Panc1 (cell line): Measurements from ENCODE around the gene PDGFA. TPM values are rescaled to one million over a fixed set of nuclear protein-coding genes. Genes with fewer than 3 reads are reported as not detected.

Experiments used
- ATAC-seq: fragments of 200-7000 bp; cut with Tn5 transposase; 2 replicates; pipeline ENCODE4 v1.9.1; 2020; ENCODE audit warnings: mild to moderate bottlenecking, moderate library complexity
- BruUV-seq: library from RNA; stranded (reverse); fragments of 400-500 nt; replicated peaks from 2 replicates; lab custom pipeline; 2021; lab: Mats Ljungman, UMichigan
- CTCF ChIA-PET: fragments of 300-600 bp; sonication (Branson Sonifier 250); formaldehyde crosslinking; loops from one replicate; lab custom pipeline; 2022; ENCODE audit warnings: antibody characterized with exemption; lab: Charles Lee
- POLR2A ChIA-PET: fragments of 300-600 bp; sonication (Branson Sonifier 250); formaldehyde crosslinking; loops from one replicate; lab custom pipeline; 2022; ENCODE audit warnings: antibody characterized with exemption; lab: Charles Lee
- DNase-seq: peaks from one replicate; pipeline ENCODE4 v3.0.0-alpha.2; 2010; ENCODE audit warnings: low read depth, low spot score
- H3K27ac ChIP-seq: 2 replicates; pipeline ENCODE4 v1.5.1; 2011; ENCODE audit warnings: mild to moderate bottlenecking, low read length, inconsistent platforms
- H3K27me3 ChIP-seq: fragments of 200-500 bp; sonication (Bioruptor generic); 2 replicates; pipeline ENCODE4 v1.6.0; 2014; ENCODE audit warnings: low read length, inconsistent platforms; ENCODE audit not compliant: control insufficient read depth, insufficient read depth
- H3K36me3 ChIP-seq: fragments of 200-500 bp; sonication (Bioruptor generic); 2 replicates; pipeline ENCODE4 v1.5.1; 2014; ENCODE audit warnings: inconsistent platforms, mild to moderate bottlenecking, low read length, moderate library complexity; ENCODE audit not compliant: control insufficient read depth, insufficient read depth
- H3K4me1 ChIP-seq: 2 replicates; pipeline ENCODE4 v1.5.1; 2011; ENCODE audit warnings: inconsistent platforms, mild to moderate bottlenecking, low read length, moderate library complexity; ENCODE audit not compliant: control insufficient read depth, insufficient read depth
- H3K4me3 ChIP-seq, 2 experiments: 2 replicates each; pipeline ENCODE4 v1.5.1; 2011 to 2012; ENCODE audit warnings: low read depth in 2 of 2, low read length in 2 of 2, mild to moderate bottlenecking in 2 of 2, inconsistent platforms in 1 of 2, moderate library complexity in 1 of 2
- H3K9me3 ChIP-seq: fragments of 200-500 bp; sonication (Bioruptor generic); 2 replicates; pipeline ENCODE4 v1.5.1; 2014; ENCODE audit warnings: low read depth, mild to moderate bottlenecking, inconsistent platforms, low read length, moderate library complexity; ENCODE audit not compliant: control insufficient read depth, insufficient read depth
- POLR2AphosphoS5 ChIP-seq: IDR thresholded peaks from 2 replicates; pipeline ENCODE4 v1.6.1; 2012; ENCODE audit warnings: mild to moderate bottlenecking, low read depth, low read length, moderate library complexity
- SIN3A ChIP-seq: IDR thresholded peaks from 2 replicates; pipeline ENCODE4 v1.6.1; 2012; ENCODE audit warnings: low read depth, mild to moderate bottlenecking, low read length, moderate library complexity, borderline replicate concordance; ENCODE audit not compliant: insufficient read depth
- TCF7L2 ChIP-seq: IDR thresholded peaks from 2 replicates; pipeline ENCODE4 v1.6.1; 2011; ENCODE audit warnings: mild to moderate bottlenecking, low read depth, low read length, inconsistent platforms
- in situ Hi-C: cut with HindIII; loops from 2 replicates; pipeline ENCODE4 v1.10.0; 2016; ENCODE audit warnings: low sequenced_read_pairs, low pct_unique_long_range_greater_than_20kb
- intact Hi-C: fragments of 100-400 bp; cut with micrococcal nuclease; formaldehyde crosslinking; loops from one replicate; pipeline ENCODE4 v1.10.0; 2022; ENCODE audit not compliant: unreplicated experiment
- total RNA-seq: library from RNA; stranded (reverse); gene quantifications from one replicate; pipeline ENCODE4 v1.2.1, GENCODE V29; 2021; ENCODE audit not compliant: unreplicated experiment
- TF ChIP-seq, protein P1 (sequence below): fragments of 450-650 bp; IDR thresholded peaks from 2 replicates; pipeline ENCODE4 v1.5.1; 2017; ENCODE audit warnings: mild to moderate bottlenecking
- TF ChIP-seq, protein P2 (sequence below), 2 experiments: IDR thresholded peaks; 2 replicates each; pipeline ENCODE4 v1.6.1; 2011 to 2012; ENCODE audit warnings: low read depth in 2 of 2, control low read depth in 1 of 2, low read length in 1 of 2, mild to moderate bottlenecking in 1 of 2, moderate library complexity in 1 of 2; ENCODE audit not compliant: insufficient read depth in 1 of 2

PDGFA gene
- total RNA-seq, 1 experiment from 2014 or later, result 18.5 TPM

DNA sequence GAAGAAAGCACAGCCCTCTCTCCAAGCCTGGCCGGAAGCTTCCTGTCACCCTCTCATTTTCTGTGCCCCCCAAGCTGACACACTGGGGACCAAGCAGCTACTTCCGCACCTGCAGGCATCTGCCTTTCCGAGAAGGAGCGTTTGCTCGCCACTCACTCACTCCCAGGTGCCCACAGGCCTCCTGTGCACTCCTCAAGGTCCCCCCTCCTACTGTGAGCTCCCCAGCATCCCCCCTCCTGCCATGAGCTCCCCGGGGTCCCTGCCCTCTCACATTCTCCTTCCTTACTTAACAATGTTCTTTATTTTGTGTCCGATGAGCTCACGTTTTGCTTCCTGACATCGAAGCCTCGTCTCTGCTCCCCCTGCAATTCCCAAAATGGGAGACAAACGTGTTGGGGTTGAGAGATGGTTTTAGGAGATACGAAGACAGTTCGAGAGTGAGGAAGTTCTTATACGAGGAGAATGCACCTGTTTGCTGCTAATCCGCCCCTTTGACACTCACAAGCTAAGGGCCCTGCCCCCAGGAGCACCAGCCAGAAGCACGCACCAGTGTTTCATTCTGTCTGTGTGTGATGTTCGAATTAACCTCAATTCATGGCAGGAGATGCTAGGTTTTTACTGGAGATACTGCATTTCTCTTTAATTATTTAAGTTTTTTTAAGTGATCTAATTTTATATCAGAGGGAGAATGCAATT, 70.2 kb downstream of the PDGFA start:
- TF ChIP-seq TCF7L2, result no peak
- ChIA-PET CTCF (no interaction called here), POLR2A (no interaction called here)
- H3K27me3 ChIP-seq, result no peaks in the 10 kb centered on the region
- BruUV-seq, result no TSS peak
- in situ Hi-C loops (no loop called here), intact Hi-C loops (no loop called here)
- DNase-seq, result no peak
- H3K36me3 ChIP-seq, result no peaks in the 10 kb centered on the region
- ATAC-seq, result no peak
- no peak overlapping the region for H3K4me3 ChIP-seq
- peaks cover 6% of the 10 kb centered on the region; the same call in 1 of the 2 replicates for H3K4me1 ChIP-seq
- no peaks in the 10 kb centered on the region for H3K9me3 ChIP-seq
- H3K27ac ChIP-seq, result no peak overlapping the region

DNA sequence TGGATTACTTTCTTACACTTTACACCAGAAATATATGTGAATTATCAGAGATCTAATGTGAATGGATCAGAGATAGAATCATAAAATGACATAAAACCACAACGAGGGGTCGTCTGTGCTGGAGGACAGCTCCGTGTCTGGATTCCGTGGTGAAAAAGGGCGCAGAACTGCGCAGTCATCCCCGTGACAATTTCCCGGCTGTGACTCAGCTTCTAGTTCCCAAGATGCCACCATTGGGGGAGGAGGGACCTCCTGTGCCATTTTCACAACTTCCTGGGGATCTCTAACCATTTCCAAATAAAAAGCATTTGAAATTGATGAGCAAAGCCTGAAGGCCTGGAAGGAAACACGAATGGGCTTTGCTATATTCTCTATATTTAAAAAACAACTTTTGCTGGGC, 72.1 kb downstream of the PDGFA start:
- Histone ChIP-seq H3K36me3 (no peaks in the 10 kb centered on the region), H3K27ac (no peak overlapping the region), H3K27me3 (no peaks in the 10 kb centered on the region), H3K9me3 (no peaks in the 10 kb centered on the region), H3K4me3 (no peak overlapping the region), H3K4me1 (peaks cover 6% of the 10 kb centered on the region; the same call in 1 of the 2 replicates)
- TF ChIP-seq POLR2AphosphoS5 (no peak), SIN3A (no peak), TCF7L2 (no peak)
- TF ChIP-seq, protein P1, sequence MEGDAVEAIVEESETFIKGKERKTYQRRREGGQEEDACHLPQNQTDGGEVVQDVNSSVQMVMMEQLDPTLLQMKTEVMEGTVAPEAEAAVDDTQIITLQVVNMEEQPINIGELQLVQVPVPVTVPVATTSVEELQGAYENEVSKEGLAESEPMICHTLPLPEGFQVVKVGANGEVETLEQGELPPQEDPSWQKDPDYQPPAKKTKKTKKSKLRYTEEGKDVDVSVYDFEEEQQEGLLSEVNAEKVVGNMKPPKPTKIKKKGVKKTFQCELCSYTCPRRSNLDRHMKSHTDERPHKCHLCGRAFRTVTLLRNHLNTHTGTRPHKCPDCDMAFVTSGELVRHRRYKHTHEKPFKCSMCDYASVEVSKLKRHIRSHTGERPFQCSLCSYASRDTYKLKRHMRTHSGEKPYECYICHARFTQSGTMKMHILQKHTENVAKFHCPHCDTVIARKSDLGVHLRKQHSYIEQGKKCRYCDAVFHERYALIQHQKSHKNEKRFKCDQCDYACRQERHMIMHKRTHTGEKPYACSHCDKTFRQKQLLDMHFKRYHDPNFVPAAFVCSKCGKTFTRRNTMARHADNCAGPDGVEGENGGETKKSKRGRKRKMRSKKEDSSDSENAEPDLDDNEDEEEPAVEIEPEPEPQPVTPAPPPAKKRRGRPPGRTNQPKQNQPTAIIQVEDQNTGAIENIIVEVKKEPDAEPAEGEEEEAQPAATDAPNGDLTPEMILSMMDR, result no peak
- TF ChIP-seq, protein P2, sequence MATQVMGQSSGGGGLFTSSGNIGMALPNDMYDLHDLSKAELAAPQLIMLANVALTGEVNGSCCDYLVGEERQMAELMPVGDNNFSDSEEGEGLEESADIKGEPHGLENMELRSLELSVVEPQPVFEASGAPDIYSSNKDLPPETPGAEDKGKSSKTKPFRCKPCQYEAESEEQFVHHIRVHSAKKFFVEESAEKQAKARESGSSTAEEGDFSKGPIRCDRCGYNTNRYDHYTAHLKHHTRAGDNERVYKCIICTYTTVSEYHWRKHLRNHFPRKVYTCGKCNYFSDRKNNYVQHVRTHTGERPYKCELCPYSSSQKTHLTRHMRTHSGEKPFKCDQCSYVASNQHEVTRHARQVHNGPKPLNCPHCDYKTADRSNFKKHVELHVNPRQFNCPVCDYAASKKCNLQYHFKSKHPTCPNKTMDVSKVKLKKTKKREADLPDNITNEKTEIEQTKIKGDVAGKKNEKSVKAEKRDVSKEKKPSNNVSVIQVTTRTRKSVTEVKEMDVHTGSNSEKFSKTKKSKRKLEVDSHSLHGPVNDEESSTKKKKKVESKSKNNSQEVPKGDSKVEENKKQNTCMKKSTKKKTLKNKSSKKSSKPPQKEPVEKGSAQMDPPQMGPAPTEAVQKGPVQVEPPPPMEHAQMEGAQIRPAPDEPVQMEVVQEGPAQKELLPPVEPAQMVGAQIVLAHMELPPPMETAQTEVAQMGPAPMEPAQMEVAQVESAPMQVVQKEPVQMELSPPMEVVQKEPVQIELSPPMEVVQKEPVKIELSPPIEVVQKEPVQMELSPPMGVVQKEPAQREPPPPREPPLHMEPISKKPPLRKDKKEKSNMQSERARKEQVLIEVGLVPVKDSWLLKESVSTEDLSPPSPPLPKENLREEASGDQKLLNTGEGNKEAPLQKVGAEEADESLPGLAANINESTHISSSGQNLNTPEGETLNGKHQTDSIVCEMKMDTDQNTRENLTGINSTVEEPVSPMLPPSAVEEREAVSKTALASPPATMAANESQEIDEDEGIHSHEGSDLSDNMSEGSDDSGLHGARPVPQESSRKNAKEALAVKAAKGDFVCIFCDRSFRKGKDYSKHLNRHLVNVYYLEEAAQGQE (IDR thresholded peaks at IDR 0.05; ENCODE audit: insufficient read depth in 1 of 2, low read depth in 2 of 2, low read length in 1 of 2), result no peak
- in situ Hi-C loops (no loop called here), intact Hi-C loops (no loop called here)
- no TSS peak for BruUV-seq
- ChIA-PET CTCF (no interaction called here), POLR2A (no interaction called here)
- ATAC-seq, result no peak
- DNase-seq, result no peak

Other genes starting within 250 kb of the PDGFA start
- gene FOXL3, start 229.7 kb downstream of the PDGFA start, total RNA-seq, result not detected
- gene DNAAF5, start 206.9 kb upstream of the PDGFA start, total RNA-seq, result 79.5 TPM
- gene PRKAR1B, start 207.4 kb upstream of the PDGFA start, total RNA-seq, result 62.0 TPM